ENCODE data around the gene KIF18B.

GRCh38 chr17:44903012-44903685 is 44.4 kb downstream of the KIF18B start:
- no peak for TF ChIP-seq SIN3A (IDR thresholded peaks at IDR 0.05; ENCODE audit: borderline replicate concordance, insufficient read depth, low read length)
- TF ChIP-seq REST (IDR thresholded peaks at IDR 0.05; ENCODE audit: insufficient read depth in 1 of 2, low read depth in 2 of 2, low read length in 2 of 2), result no peak

All from PFSK-1 (cell line).